GM18499 (cell line): Measurements from ENCODE around the gene TCIRG1.
"Not testable (repeated sequence)": the region's sequence is repeated elsewhere in the genome, so short reads cannot be mapped to it uniquely, and the experiment has no call there.

Experiments used
- ATAC-seq: cut with Tn5 transposase; IDR thresholded peaks from one replicate; pipeline ENCODE4 v1.9.1; 2021; ENCODE audit warnings: moderate number of reproducible peaks; ENCODE audit not compliant: insufficient read depth, unreplicated experiment

Gene TCIRG1, protein sequence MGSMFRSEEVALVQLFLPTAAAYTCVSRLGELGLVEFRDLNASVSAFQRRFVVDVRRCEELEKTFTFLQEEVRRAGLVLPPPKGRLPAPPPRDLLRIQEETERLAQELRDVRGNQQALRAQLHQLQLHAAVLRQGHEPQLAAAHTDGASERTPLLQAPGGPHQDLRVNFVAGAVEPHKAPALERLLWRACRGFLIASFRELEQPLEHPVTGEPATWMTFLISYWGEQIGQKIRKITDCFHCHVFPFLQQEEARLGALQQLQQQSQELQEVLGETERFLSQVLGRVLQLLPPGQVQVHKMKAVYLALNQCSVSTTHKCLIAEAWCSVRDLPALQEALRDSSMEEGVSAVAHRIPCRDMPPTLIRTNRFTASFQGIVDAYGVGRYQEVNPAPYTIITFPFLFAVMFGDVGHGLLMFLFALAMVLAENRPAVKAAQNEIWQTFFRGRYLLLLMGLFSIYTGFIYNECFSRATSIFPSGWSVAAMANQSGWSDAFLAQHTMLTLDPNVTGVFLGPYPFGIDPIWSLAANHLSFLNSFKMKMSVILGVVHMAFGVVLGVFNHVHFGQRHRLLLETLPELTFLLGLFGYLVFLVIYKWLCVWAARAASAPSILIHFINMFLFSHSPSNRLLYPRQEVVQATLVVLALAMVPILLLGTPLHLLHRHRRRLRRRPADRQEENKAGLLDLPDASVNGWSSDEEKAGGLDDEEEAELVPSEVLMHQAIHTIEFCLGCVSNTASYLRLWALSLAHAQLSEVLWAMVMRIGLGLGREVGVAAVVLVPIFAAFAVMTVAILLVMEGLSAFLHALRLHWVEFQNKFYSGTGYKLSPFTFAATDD

DNA sequence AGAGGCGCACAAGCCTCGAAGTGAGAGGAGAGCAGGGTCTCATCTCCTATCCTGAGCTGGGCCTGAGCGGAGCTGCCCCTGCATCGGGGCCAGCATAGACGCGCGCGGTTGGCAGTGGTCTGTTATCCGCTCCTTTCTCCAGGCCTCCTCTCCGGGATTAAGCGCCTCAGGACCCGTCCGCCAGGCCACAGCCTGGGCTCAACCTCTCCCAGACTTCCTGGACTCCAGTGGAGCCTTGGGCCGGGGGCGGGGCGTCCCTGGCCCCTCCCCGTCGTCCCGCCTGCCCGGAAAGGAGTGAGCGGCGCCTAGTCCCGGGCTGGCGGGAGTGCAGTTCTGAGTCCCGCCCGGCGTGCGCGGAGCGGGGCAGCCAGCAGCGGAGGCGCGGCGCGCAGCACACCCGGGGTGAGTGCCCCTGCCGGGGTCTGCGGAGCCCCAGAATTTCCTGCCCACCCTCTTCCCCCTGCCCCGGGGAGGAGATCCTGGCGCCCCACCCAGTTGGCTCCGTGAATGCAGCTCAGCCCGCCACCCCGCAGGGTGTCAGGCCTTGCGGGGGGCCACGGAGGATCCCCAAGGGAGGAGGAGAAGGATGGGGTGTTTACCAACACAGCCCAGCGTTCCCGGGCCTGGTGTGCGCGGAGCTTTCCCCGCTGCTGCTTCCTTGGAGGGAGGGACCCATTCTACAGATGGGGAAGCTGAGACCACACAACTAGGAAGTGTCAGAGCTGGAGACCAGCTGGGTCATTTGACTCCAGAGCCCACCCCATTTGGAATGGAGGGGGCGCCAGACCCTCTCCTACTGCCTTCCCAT is at the start of gene TCIRG1:
TSS of gene TCIRG1 (plus strand) at position 308 of the 808 bp plus-strand sequence. CDS start 2,247 bp downstream, outside the sequence.
- ATAC-seq: no peak

DNA sequence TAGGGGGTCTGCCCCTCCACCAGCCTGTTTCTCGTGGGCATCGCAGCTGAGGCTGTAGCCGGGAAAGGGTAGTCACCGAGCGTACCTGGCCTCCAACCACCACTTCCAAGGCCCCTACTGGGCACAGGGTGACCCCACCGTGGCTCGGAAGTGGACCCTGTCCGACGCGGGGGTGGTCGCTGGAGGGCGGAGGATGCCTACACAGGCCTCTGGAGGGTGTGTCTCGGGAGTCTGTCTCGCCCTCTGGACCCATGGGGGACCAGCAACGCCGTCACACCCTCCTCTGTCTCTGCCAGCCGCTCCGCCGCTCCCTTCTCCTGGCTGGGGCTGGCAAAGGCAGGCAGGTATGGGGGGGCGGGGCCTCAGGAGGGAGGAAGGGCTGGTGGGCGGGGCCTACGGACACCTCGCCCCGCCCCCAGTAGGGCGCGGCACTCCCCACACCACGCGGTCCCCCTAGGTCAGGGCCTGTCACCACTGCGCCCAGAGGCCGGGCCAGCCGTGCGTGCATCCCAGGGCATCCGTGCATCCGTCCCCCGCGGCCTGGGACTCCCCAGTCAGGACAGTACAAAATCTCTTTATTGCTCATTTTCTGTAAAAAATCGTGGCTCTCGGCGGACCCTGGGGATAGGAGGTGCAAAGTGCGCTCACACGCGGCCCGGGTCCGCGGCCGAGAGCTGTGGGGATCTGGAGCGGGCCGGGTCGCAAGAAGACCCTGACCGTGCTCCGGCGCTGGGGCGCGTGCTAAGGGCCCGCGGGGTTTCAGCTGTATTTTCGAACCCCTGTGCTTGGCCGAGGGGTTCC is 48.1 kb upstream of the TCIRG1 start:
- ATAC-seq: not testable (repeated sequence)

DNA sequence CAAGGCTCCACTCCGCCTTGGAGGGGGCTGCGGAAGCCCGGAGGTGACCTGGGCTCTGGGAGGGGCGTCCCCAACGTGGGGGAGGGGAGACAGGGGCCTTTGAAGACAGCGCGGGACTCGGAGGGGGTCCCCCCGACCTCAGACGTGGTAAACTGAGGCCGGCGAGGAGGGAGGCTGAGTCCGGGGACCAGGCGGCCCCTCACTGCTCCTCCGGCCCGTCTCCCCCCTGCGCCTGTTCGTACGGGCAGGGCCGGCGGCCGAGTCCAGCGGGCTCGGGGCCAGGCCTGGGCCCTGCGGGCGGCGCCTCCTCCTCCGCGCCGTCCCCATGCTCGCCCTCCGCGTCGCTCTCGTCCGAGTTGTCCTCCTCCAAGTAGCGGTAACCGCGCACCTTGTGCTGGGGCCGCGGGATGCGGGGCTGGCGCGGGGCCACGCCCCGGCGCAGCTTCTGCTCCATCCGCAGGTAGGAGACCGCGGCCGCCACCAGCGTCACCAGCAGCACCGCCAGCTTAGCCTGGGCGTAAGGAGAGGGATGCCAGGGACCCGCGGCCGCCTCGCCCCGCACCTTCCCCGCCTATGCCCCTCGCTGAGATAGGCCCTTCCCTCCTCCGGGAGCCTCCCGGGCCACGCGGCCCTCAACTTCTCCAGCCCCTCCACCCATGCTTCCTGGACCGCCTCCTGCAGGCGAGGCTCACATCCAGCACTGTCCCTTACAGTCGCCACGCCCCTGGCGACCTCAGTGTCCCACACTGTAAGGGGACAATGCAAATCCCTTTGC is 47.3 kb upstream of the TCIRG1 start:
- ATAC-seq: not testable (repeated sequence)

DNA sequence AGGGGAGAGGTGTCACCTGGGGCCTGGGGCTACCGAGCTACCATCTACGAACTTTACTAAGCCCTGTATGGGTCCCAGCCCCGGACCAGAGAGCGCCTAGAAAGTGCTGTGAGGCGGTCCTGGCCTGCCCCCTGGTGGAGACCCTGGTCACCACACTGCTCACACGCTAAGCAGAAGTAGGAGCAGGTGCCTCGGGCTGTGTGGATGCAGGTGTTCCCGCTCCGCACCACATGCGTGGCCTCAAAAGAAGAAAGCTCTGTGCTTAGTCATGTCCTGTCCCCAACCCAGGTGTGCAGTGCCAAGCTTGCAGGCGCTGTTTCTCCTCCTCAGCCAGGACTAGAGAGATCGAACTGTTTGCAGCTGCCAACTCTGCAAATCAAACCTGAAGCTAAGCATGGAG is 45.0 kb upstream of the TCIRG1 start:
- not testable (repeated sequence) for ATAC-seq

DNA sequence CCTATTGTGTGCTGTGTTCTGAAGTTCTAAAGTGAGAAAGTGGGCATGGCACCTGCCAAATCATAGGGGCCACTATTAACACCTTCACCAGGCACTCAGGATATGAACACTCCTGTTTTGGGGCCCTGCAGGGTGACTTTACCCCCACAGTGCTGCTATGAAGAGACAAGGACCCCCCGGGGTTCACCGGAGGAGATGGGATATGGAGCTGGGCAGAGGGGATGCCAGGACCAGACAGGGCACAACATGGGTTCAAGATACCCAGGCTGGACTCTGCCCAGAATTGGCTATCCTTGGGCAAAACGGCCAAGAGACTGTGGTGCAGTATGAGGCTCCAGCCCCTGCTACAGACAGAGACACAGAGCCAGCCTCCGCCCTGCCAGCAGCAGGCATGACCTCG is 44.4 kb upstream of the TCIRG1 start:
- not testable (repeated sequence) for ATAC-seq

DNA sequence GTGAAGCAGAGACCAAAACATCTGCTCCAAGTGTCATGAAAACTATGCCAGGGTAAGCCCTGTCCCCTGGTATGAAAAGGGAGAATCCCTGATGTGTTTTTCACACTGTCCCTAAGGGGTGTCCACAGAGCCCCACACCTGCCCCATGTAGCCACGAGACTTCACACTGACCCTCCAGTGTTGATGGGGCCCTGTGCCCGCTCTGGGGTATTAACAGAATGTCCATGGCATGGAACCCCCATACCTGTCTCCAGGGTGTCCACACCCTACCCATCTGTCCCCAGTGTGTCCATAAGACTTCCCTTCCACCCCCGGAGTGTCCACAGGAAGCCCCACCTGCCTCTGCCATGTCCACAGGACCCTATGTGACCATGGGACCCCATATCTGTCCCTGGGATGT is 43.7 kb upstream of the TCIRG1 start:
- ATAC-seq: not testable (repeated sequence)

DNA sequence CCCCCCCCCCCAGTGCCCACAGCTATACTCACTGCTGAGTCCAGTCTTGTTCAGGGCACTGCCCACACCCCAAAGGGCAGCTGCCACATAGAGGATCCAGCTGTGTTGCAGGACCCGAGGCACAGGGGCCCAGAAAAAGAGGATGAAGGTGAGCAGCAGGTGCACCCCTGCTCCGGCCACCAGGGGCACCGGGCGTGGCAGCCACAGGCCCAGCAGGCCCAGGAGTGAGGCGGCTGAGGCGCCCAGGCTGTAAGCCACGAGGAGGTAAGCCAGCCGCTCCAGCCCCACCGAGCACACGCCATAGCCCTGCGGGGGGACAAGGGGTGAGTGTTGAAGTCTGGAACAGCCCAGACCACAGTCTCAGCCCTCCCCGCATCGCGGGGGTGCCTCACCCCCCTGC is 43.2 kb upstream of the TCIRG1 start:
- ATAC-seq: not testable (repeated sequence)

DNA sequence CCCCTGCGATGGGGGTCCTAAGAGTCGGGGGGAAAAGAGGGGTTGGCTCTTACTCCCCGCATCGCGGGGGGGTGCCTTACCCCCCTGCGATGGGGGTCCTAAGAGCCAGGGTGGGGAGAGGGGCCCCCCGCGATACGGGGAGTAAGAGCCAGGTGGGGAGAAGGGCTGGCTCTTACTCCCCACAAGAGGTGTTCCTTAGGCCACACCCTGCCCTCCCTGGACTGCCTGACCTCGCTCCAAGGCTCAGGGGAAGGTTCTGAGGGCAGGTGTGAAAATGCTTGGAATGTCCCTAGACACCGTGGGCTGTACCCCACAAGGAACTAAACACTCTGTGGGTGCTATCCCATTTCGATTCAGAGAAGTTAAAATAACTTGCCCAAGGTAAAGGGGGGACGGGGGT is 42.8 kb upstream of the TCIRG1 start:
- ATAC-seq: no peak

DNA sequence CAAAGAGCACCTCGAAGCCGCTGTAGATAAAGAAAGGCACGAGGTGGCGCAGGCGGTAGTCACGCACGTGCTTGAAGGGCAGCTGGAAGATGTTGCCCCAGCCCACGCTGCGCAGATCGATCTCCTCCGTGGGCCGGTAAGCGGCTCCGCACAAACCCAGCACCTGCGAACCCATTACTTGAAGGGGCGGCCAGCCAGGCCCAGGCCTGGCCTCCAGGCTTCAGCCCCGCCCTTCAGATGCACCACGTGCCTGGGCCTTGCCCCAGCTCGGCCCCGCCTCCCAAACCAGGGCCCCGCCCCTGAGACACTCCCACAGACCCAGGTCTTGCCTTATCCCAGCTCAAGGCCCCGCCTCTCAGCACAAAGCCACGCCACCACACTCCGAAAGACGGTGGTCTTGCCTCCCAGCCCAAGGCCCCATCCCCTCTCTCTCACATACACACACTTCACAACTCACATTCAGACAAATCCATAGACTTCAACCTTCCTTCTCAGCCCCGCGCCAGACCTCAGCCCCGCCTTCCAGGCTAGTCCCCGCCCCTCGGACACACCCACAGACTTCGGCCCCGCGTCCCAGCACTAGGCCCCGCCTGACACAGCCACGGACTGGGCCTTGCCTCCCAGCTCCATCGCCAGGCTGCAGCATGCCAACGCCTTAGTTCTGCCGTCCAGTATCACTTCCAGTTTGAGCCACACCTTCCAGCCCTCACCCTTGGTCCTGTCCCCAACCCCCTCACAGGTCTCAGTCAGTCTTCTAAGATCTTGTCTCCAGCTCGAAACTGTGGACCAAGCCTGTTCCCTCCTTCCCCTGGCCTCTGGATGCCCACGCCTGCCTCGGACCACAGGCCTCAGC is 42.0 kb upstream of the TCIRG1 start:
- no peak for ATAC-seq

DNA sequence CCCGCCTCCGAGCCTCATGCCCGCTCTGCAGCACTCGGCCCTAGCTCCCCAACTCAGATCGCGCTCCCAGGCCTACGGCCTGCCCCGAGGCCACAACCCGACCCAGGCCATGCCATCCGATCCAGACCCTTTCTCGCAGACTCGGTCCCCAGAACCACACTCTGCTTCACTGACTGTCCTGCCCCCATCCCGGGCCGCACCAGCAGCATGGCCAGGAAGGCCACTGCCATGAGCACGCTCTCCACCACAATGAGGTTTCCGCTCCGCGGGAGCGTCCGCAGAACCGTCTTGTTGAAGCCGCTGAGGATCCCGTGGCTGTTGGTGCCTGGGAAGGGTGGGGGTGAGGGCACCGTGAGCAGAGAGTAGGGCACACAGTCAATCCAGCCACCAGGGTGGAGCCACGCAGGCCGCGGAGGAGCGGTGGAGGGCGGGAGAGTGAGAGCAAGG is 41.3 kb upstream of the TCIRG1 start:
- no peak for ATAC-seq

DNA sequence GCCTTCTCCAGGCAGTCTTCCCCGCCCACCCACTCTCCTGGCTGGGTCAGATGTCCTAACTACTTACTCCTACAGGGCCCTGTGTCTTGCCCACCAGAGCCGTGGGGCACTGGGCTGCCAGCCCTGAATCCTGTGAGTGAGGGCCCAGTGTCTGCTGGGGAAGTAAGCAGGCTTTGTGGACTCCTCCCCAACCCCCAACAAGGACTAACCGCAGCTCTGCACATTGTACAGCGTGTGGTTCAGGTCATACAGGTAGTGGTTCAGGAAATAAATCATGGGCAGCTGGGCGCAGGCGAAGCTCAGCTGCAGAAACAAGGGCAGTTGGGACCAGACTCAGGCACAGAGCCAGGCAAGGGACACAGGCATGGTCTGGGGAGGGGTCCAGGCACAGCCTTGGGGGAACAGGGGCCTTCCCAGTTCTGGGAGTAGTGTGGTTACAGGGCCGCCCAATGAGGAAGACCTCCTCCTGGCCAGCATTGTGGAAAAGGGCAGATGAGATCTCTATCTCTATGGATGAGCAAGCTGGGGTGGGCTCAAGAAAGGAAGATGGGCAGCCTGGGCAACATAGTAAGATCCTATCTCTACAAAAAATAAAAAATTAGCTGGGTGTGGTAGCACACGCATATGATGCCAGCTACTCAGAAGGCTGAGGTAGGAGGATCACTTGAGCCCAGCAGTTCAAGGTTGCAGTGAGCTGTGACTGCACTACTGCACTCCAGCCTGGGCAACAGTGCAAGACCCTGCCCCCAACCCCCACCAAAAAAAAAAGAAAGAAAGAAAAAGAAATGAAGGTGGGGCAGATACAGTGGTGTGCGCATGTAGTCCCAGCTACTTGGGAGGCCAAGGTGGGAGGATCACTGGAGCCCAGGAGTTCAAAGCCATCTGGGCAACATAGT is 40.4 kb upstream of the TCIRG1 start:
- no peak for ATAC-seq

DNA sequence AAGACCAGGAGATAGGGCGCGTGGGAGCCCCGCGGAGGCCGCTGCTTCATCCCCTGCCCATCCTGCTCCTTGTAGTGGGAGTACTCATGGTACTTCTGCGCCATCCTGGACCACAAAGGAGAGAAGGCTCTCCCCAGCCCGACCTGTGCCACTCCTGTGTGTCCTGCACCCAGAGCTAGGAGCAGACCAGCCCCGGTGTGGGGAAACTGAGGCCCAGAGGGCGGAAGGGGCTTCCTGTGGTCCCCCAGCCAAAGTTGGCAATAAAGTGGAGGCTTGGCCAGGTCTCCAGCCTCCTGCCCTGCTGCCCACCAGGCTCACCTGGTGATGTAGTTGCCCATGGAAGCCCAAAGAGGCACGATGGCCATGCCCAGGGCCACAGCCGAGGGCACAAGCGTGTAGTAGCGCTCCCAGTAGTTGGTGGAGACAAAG is 39.6 kb upstream of the TCIRG1 start:
- ATAC-seq: no peak

DNA sequence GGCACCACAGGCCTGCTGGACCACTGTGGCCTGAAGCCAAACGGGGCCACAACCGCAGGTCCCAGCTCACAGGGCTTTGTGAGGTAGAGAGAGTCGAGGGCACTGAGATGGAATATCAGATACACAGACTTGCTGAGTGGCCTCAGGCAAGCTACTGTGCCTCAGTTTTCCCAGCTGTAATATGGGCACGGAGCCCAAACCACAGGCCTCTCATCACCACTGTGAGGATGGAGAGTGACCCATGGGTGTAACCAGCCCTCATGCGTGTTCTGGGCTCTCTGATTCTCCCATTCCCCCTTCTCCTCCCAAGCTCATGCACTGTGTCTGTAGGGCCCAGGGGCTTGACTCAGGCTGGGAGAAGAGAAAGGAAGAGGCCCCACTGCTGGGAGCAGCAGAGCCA is 39.1 kb upstream of the TCIRG1 start:
- no peak for ATAC-seq

DNA sequence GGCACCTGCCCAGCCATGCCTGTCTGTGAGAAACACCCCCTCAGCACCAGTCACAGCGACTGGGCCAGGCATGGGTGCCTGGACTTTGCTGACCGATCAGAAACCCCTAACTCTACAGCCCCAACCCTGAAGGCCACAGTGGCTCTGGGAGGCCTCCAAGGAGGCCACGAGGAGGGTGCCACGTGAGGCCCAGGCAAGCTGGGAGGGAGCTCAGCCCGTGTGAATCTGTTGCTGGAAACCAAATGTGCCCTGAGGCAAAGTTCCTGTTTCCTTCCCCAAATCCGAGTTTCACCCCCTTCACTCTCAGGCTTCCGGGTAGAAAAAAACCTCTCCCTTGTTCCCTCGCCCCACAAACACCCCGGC is 36.3 kb upstream of the TCIRG1 start:
- ATAC-seq: no peak

DNA sequence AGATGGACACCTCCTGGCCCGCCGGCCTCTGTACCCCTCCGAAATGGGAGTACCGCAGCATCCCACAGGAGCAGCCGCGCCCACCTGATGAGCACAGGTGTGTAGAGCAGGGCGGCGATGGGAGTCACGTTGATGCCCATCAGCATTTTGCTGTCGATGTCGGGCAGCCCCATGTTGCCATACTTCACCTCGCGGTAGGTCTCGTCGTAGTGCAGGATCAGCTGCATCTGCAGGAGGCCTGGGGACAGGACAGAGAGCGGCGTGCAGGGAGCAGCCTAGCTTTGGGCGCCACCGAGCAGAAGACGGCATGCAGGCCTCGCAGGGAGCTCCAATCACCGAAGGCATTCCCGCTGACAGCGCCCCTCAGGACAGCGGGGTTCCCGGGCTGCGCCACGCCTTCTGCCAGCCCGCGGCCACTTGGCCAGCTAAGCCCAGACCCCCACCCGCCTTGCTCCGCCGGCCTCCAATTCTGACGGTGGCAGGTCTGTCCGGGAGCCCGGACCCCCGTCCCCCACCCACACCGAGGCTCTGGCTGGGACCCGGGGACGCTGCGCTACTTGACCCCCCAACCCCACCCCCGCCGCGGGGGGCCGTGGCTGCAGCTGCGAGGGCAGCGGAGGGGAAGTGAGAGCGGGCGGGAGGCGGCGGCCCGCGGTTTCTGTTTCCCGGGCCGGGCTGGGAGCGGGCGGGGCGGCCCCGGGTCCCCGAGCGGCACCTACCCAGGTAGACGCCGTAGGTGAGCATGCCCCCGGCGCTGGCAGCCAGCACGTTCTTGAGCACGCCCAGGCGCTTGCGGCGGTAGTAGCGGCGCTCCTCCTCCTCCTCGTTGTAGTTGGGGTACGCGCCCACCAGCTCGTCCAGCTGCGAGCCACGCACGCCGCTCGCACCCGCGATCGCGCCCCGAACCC is 35.6 kb upstream of the TCIRG1 start:
- ATAC-seq: no peak
